Activated effector memory CD4-positive, alpha-beta T cell treated with Interleukin-2 at 50 U/mL for 16 hours (primary cell): ENCODE data around the gene NEU1.
"Not testable (repeated sequence)": the region's sequence is repeated elsewhere in the genome, so short reads cannot be mapped to it uniquely, and the experiment has no call there.

Experiments
- DNase-seq: peaks from one replicate; pipeline ENCODE4 v3.0.0-alpha.2; 2020

NEU1 gene

GRCh38 chr6:31871046-31871659 lies 8.5 kb upstream of the NEU1 start:
- DNase-seq, result no peak

- no peak for DNase-seq
Observed at GRCh38 chr6:31870385-31870921, 7.8 kb upstream of the NEU1 start.

- no peak for DNase-seq
Observed at GRCh38 chr6:31869343-31869742, 6.7 kb upstream of the NEU1 start.

- not testable (repeated sequence) for DNase-seq
Observed at GRCh38 chr6:31868658-31868971, 6.0 kb upstream of the NEU1 start.

DNA sequence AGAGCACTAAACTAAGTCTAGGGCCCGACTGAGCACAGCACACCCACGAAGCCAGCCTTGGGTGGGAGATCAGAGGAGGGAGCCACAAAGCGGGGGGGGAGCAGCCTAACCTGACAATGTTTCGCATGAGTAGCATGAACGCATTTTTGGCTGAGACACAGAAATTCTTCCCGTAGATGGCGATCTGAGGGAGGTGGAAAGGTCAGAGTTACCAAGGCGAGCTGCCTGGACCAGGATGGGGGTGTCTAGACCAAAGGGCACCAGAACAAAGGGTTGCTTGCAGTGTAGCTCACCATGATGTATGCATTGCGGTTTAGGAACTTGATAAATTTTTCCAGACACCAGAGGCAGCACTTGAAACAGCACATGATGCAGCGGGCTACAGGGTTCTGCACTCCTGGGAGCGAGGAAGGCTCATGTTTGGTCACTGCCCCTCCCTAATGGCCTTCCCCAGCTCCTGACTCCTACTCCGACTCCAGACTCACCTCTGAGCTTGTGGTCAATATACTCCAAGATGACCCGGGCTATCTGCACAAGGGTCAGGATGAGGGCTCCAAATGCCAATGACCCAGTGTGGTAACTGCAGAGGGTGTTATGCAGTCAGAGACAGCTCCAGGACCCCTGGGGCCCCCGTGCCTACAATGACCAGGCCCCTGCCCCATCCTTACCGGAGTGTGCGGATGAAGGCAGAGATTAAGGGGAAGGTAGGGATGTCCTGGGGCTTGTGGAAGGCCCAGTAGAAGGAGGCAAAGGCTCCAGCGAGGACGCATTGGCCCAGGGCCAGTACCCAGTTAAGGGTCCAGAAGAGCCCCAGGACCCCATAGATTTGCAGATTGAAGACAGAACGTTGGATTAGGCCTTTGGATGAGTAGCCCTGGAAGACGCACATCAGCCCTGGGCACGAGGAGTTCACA lies 2.8 kb upstream of the NEU1 start:
- no peak for DNase-seq

DNA sequence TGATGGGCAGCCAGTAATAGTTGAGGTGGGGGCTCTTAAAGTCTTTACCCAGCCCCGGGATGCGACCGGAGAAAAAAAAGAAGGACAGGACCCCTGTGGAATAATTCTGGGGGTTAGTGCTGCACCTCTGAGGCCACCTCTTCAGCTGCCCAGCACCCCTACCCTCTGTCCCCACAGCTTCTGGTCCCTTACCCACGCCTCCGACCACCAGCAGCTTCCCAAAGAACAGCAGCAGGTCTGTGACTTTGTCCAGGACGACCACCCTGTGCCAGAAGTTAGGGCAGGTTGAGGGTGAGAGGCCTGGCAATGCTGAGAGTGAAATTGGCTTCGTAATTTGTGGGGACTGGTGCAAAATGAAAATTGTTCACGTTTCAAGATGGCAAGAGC lies 2.2 kb upstream of the NEU1 start:
- DNase-seq, result no peak

- not testable (repeated sequence) for DNase-seq
Observed at GRCh38 chr6:31864123-31864562, 1.5 kb upstream of the NEU1 start.

GRCh38 chr6:31861919-31862343 lies 690 bp downstream of the NEU1 start:
- no peak for DNase-seq

DNA sequence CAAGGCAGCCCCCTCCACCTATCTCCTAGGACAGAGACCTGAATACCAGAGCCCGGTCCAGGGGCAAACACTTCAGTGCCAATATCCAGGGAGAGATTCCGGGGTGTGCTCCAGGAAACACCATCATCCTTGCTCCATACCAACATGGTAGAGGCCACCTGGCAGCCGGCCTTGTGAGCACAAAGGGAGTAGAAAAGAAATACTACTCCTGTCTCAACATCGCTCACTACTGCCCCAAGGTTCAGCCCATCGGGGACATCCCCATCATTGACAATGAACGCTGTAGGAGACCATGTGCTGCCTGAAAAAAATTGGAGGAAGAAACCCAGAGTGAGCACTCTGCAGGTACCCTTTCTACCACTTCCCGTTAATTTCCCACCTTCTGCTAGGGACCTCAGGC lies 1.5 kb downstream of the NEU1 start:
- no peak for DNase-seq

DNA sequence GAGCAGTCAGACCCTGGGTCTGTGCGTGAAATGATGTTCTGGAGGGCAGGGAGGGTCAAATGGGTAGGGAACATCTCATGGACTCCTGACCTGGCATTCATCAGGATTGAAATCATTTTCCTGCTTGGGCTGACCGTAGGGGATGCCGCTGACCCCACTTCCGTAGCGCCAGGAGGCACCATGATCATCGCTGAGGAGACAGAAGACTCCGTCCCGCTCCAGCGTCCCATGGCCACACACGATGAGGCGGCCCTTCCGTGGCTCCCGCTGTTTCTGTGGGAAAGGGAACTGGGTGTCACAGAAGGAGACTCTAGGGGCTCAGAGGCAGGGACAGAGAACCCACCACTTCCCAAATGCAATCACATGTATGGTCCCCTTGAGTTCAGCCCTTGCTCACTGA lies 2.3 kb downstream of the NEU1 start:
- DNase-seq, result no peak

DNA sequence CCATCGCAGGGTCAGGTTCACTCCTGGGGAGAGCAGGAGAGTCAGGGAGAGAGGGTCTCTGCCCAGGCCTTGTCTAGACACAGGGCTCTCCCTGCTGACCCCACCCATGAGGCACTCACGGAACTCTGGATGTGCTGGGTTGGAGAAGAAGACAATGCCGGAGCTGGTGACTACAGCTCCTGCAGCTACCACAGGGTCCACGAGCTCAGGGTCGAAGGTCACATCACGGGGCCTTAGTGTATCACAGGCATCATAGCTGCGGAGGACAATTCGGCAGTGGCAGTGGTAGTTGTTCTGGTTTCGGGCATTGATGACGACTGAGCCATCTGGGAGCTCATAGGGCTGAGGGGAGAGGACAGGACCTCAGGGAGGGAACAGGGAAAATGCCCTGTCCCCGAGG lies 2.7 kb downstream of the NEU1 start:
- no peak for DNase-seq

- DNase-seq, result no peak
Observed at GRCh38 chr6:31858707-31859106, 3.9 kb downstream of the NEU1 start.

GRCh38 chr6:31857774-31858173 lies 4.8 kb downstream of the NEU1 start:
- DNase-seq, result not testable (repeated sequence)

DNA sequence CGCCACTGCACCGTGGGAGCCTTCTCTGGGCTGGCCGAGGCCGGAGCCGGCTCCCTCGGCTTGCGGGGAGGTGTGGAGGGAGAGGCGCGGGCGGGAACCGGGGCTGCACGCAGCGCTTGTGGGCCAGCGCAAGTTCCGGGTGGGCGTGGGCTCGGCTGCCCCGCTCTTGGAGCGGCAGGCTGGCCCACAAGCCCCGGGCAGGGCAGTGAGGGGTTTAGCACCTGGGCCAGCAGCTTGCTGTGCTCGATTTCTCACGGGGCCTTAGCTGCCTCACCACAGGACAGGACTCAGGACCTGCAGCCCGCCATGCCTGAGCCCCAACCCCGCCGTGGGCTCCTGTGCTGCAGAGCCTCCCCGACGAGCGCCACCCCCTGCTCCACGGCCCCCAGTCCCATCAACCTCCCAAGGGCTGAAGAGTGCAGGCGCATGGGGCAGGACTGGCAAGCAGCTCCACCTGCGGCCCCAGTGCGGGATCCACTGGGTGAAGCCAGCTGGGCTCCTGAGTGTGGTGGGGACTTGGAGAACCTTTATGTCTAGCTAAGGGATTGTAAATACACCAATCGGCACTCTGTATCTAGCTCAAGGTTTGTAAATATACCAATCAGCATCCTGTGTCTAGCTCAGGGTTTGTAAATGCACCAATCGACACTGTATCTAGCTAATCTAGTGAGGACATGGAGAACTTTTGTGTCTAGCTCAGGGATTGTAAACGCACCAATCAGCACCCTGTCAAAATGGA lies 10.5 kb downstream of the NEU1 start:
- DNase-seq, result not testable (repeated sequence)

DNA sequence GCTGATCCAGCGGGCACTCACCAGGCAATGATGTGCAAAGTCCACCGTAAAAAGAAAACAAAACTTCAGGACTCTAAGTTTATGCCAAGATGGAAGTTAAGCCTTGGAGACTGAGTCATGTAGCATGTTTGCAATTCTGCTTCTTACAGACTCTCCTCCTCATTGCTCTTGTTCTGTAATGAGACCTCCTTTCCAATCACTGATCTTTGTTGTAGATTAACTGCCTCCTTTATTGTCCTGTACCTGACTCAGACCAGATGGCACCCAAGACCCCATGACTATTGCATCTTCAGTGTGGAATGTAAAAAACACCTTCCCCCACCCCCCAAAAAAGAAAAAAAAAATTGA lies 11.2 kb downstream of the NEU1 start:
- DNase-seq, result no peak

- no peak for DNase-seq
Observed at GRCh38 chr6:31850765-31851484, 11.7 kb downstream of the NEU1 start.

DNA sequence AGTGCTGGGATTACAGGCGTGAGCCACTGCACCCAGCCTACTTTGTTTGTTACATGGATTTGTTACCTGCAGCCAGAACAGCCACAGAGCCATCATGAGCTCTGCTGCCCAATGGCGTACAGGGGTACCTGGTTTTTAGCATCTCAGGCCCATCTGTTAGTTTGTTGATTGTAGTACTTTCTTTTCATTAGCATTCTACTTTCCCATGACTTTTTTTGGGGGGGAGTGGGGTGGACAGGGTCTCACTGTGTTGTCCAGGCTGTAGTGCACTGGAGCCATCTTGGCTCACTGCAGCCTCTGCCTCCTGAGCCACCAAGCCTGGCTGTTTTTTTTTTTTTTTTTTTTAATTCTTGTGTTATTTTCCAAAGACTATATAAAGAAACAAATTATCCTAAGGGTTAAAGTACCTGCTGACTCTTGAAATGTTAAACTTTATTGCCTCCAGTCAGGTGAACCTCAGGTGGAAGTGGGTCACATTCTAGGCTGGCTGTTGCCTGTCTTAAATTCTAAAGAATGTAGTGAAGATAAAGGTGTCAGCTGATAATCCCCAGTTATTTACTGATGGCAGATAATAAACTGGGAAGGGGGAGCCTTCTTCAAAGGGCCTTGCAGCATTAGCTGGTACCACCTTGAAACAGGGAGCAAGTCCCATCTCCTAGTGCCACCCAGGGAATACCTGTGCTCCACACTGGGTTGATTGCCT lies 15.2 kb downstream of the NEU1 start:
- no peak for DNase-seq

DNA sequence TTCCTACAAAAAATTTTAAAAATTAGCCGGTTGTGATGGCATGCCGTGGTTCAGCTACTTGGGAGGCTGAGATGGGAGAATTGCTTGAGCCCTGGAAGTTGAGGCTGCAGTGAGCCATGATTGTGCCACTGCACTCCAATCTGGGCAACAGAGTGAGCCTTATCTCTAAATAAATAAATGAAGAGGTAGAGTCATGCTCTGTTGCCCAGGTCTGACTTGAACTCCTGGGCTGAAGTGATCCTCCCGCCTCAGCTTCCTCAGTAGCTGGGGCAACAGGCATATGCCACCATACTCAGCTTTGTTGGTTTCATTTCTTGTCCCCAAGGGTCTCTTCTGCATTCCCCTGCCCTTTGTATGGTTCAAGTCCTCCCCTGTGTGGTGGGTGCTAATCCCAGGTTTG lies 18.1 kb downstream of the NEU1 start:
- DNase-seq, result no peak

GRCh38 chr6:31842053-31842452 lies 20.6 kb downstream of the NEU1 start:
- no peak for DNase-seq

GRCh38 chr6:31839779-31840126 lies 22.9 kb downstream of the NEU1 start:
- DNase-seq, result not testable (repeated sequence)

- no peak for DNase-seq
Observed at GRCh38 chr6:31838968-31839367, 23.7 kb downstream of the NEU1 start.

DNA sequence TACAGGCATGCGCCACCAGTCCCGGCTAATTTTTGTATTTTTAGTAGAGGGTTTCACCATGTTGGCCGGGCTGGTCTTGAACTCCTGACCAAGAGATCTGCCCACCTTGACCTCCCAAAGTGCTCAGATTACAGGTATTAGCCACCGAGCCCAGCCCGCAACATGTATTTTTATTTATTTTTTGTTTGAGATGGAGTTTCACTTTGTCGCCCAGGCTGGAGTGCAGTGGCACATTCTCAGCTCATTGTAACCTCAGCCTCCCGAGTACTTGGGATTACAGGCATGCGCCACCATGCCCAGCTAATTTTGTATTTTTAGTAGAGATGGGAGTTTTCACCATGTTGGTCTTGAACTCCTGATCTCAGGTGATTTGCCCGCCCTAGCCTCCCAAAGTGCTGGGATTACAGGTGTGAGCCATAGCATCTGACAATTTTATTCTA lies 24.5 kb downstream of the NEU1 start:
- not testable (repeated sequence) for DNase-seq
